PC-9 (cell line): ENCODE results near the gene LECT2. TPM values are rescaled to one million over a fixed set of nuclear protein-coding genes. Genes with fewer than 3 reads are reported as not detected.

Source experiments
- BruUV-seq: library from RNA; stranded (reverse); fragments of 400-500 nt; replicated peaks from 2 replicates; lab custom pipeline; 2021; lab: Mats Ljungman, UMichigan
- CTCF ChIA-PET: fragments of 300-600 bp; sonication (Branson Sonifier 250); formaldehyde crosslinking; loops from one replicate; lab custom pipeline; 2022; ENCODE audit warnings: antibody characterized with exemption; lab: Charles Lee
- POLR2A ChIA-PET: fragments of 300-600 bp; sonication (Branson Sonifier 250); formaldehyde crosslinking; loops from one replicate; lab custom pipeline; 2022; ENCODE audit warnings: antibody characterized with exemption; ENCODE audit not compliant: unreplicated experiment; lab: Charles Lee
- DNase-seq, 2 experiments: peaks; one replicate each; pipeline versions ENCODE4 v3.0.0 to v3.0.0-alpha.2; 2015 to 2022; ENCODE audit warnings: mixed read lengths in 1 of 2
- H2AFZ ChIP-seq: fragments of 200-600 bp; sonication (generic); 2 replicates; pipeline ENCODE4 v1.8.1; 2017; ENCODE audit warnings: antibody characterized with exemption
- H3F3A ChIP-seq: fragments of 200-600 bp; sonication (generic); 2 replicates; pipeline ENCODE4 v1.8.1; 2017; ENCODE audit warnings: antibody characterized with exemption, mild to moderate bottlenecking, low read depth; ENCODE audit not compliant: insufficient read depth
- H3K27ac ChIP-seq: fragments of 200-600 bp; sonication (generic); 2 replicates; pipeline ENCODE4 v1.6.1; 2016; ENCODE audit warnings: mixed run types
- H3K27me3 ChIP-seq: fragments of 200-600 bp; sonication (generic); 2 replicates; pipeline ENCODE4 v1.6.1; 2016; ENCODE audit warnings: low read depth, mixed run types; ENCODE audit not compliant: insufficient read depth
- H3K36me3 ChIP-seq: fragments of 200-600 bp; sonication (generic); 2 replicates; pipeline ENCODE4 v1.6.1; 2016; ENCODE audit warnings: low read depth, mixed run types
- H3K4me1 ChIP-seq: fragments of 200-600 bp; sonication (generic); replicated peaks from 2 replicates; pipeline ENCODE4 v1.6.1; 2016; ENCODE audit warnings: mixed run types; ENCODE audit not compliant: insufficient read depth
- H3K4me2 ChIP-seq: fragments of 200-600 bp; sonication (generic); 2 replicates; pipeline ENCODE4 v1.6.1; 2017; ENCODE audit warnings: mixed run types
- H3K4me3 ChIP-seq: fragments of 200-600 bp; sonication (generic); 2 replicates; pipeline ENCODE4 v1.6.1; 2016; ENCODE audit warnings: mixed run types
- H3K79me2 ChIP-seq: fragments of 200-600 bp; sonication (generic); 2 replicates; pipeline ENCODE4 v1.6.1; 2017; ENCODE audit warnings: low read depth, mixed run types
- H3K9me2 ChIP-seq: fragments of 200-600 bp; sonication (generic); 2 replicates; pipeline ENCODE4 v1.8.1; 2017; ENCODE audit warnings: mild to moderate bottlenecking; ENCODE audit not compliant: insufficient read depth
- H3K9me3 ChIP-seq: fragments of 200-600 bp; sonication (generic); 2 replicates; pipeline ENCODE4 v1.8.1; 2016; ENCODE audit warnings: low read depth; ENCODE audit not compliant: insufficient read depth
- H4K20me1 ChIP-seq: fragments of 200-600 bp; sonication (generic); 2 replicates; pipeline ENCODE4 v1.8.1; 2017; ENCODE audit not compliant: insufficient read depth
- EZH2 ChIP-seq: fragments of 200-600 bp; sonication (generic); IDR thresholded peaks from 2 replicates; pipeline ENCODE4 v1.8.0; 2017; ENCODE audit warnings: antibody characterized with exemption, low read depth
- intact Hi-C: fragments of 100-400 bp; cut with micrococcal nuclease; formaldehyde crosslinking; loops from one replicate; pipeline ENCODE4 v1.10.0; 2022; ENCODE audit not compliant: unreplicated experiment
- total RNA-seq: library from RNA; stranded (reverse); gene quantifications from 2 replicates; pipeline ENCODE4 v1.2.3, GENCODE V29; 2021
- TF ChIP-seq, protein P1 (sequence below): fragments of 200-600 bp; sonication (generic); conservative IDR thresholded peaks from 2 replicates; pipeline ENCODE4 v1.6.1; 2017; ENCODE audit warnings: mixed run types, antibody characterized with exemption, mild to moderate bottlenecking, moderate library complexity

LECT2 gene
- total RNA-seq, 1 experiment from 2014 or later = not detected

DNA sequence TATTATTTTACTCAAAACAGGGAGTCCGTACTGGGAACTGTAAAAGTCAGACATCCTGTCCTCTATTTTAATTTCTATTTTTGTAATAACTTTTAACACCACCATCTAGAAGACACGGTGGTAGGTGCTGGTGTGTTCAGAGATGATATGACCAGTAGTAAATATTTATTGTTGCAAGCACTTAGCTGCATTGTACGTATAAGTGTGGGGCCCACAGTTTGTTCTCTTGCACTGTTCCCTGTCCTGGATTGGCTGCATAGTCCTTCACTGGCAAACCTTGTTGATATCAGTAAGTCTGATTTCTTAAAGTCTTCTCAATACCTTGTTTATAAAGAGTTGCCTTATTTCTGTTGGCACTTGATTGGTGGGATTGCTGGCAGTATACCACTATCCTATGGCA, 34.6 kb downstream of the LECT2 start:
- Histone ChIP-seq H3K9me2 (no peaks in the 10 kb centered on the region; the same call in 1 of the 2 replicates), H3F3A (no peaks in the 10 kb centered on the region), H2AFZ (no peak overlapping the region), H3K27ac (no peak overlapping the region), H4K20me1 (no peaks in the 10 kb centered on the region), H3K4me2 (no peak overlapping the region), H3K27me3 (peaks cover 14% of the 10 kb centered on the region), H3K79me2 (no peaks in the 10 kb centered on the region), H3K9me3 (no peaks in the 10 kb centered on the region), H3K36me3 (no peaks in the 10 kb centered on the region), H3K4me1 (no peaks in the 10 kb centered on the region), H3K4me3 (no peak overlapping the region)
- intact Hi-C loops = no loop called here
- BruUV-seq = no TSS peak
- DNase-seq = no peak
- TF ChIP-seq, protein P1, sequence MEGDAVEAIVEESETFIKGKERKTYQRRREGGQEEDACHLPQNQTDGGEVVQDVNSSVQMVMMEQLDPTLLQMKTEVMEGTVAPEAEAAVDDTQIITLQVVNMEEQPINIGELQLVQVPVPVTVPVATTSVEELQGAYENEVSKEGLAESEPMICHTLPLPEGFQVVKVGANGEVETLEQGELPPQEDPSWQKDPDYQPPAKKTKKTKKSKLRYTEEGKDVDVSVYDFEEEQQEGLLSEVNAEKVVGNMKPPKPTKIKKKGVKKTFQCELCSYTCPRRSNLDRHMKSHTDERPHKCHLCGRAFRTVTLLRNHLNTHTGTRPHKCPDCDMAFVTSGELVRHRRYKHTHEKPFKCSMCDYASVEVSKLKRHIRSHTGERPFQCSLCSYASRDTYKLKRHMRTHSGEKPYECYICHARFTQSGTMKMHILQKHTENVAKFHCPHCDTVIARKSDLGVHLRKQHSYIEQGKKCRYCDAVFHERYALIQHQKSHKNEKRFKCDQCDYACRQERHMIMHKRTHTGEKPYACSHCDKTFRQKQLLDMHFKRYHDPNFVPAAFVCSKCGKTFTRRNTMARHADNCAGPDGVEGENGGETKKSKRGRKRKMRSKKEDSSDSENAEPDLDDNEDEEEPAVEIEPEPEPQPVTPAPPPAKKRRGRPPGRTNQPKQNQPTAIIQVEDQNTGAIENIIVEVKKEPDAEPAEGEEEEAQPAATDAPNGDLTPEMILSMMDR = no peak
- no peak for TF ChIP-seq EZH2
- ChIA-PET POLR2A (interaction anchor here (0.5 kb wide), 1 partner anchor 447 kb away, joined by 3 read pairs; no protein-coding TSS in a partner anchor), CTCF (no interaction called here)

- no peaks in the 10 kb centered on the region for H3K4me1 ChIP-seq
- no peak overlapping the region for H3K4me2 ChIP-seq
- no TSS peak for BruUV-seq
- no peak overlapping the region for H3K27ac ChIP-seq
- H3K9me2 ChIP-seq = no peaks in the 10 kb centered on the region
- no peak overlapping the region for H3K4me3 ChIP-seq
- ChIA-PET CTCF (no interaction called here), POLR2A (no interaction called here)
- no peaks in the 10 kb centered on the region for H3K9me3 ChIP-seq
- H2AFZ ChIP-seq = no peak overlapping the region
- TF ChIP-seq EZH2 = no peak
- TF ChIP-seq, protein P1 = no peak
- no peaks in the 10 kb centered on the region for H3F3A ChIP-seq
- no peaks in the 10 kb centered on the region for H3K79me2 ChIP-seq
- H3K27me3 ChIP-seq = peaks cover 43% of the 10 kb centered on the region
- no peaks in the 10 kb centered on the region for H3K36me3 ChIP-seq
- H4K20me1 ChIP-seq = no peaks in the 10 kb centered on the region
- no peak for DNase-seq
- intact Hi-C loops = no loop called here
Measured at GRCh38 chr5:135916638-135917263, 38.0 kb downstream of the LECT2 start.

DNA sequence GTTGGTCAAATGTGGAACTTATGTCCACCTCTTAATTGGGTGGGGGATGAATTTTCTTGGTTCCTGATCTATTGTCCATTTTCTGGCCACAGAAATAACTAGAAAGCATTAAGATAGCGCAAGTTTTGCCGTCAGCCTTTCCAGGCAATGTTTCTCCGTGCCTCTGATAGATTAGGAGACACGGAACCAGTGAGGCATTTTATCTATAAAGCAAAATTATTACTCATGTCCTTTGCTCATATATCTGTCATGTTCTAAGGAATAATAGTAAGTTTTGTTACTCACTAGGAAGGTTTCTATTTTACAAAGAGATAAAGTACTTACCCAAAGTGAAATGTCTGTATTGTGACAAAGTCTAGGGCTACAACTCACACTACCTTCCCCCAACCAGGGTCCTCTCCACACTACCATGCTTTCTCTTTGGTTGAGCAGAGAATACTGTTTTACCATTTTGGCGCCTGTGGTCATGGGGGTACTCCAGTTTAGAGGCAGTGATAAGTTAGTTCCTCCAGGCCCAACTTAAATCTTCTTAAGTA, 39.2 kb downstream of the LECT2 start:
- no peaks in the 10 kb centered on the region for H3K9me2 ChIP-seq
- no peak overlapping the region for H3K4me2 ChIP-seq
- H3K79me2 ChIP-seq = no peaks in the 10 kb centered on the region
- no peaks in the 10 kb centered on the region for H3F3A ChIP-seq
- CTCF ChIA-PET = no interaction called here
- BruUV-seq = no TSS peak
- no peaks in the 10 kb centered on the region for H3K4me1 ChIP-seq
- no peaks in the 10 kb centered on the region for H3K36me3 ChIP-seq
- H3K27me3 ChIP-seq = peaks cover 56% of the 10 kb centered on the region
- H3K27ac ChIP-seq = no peak overlapping the region
- TF ChIP-seq EZH2 = no peak
- TF ChIP-seq, protein P1 = no peak
- H3K4me3 ChIP-seq = no peak overlapping the region
- no peaks in the 10 kb centered on the region for H4K20me1 ChIP-seq
- no peak overlapping the region for H2AFZ ChIP-seq
- DNase-seq = no peak
- intact Hi-C loops = no loop called here
- H3K9me3 ChIP-seq = no peaks in the 10 kb centered on the region
- POLR2A ChIA-PET = no interaction called here
